HepG2 (cell line): ENCODE measurements around the gene RABGAP1L. TPM values are rescaled to one million over a fixed set of nuclear protein-coding genes. Genes with fewer than 3 reads are reported as not detected.
A peak's percentile ranks its signal among the peaks of the same experiment; 100 is the strongest.

Experiments
- ATAC-seq: fragments of 200-7000 bp; cut with Tn5 transposase; 3 replicates; pipeline ENCODE4 v1.9.1; 2020; ENCODE audit warnings: mild to moderate bottlenecking, moderate library complexity
- BruUV-seq: library from RNA; stranded (reverse); fragments of 400-500 nt; replicated peaks from 2 replicates; lab custom pipeline; 2021; lab: Mats Ljungman, UMichigan
- CTCF ChIA-PET: fragments of 300-600 bp; formaldehyde crosslinking; extraction: SDS; loops from one replicate; lab custom pipeline; 2021; ENCODE audit warnings: low total read pairs, inconsistent platforms, low intra/inter-chr PET ratio; lab: Yijun Ruan, JAX
- POLR2A ChIA-PET: fragments of 350-600 bp; sonication (Branson Sonifier 250); formaldehyde crosslinking; loops from one replicate; lab custom pipeline; 2020; ENCODE audit warnings: antibody characterized with exemption, inconsistent platforms; lab: Yijun Ruan, JAX
- DNase-seq: peaks from one replicate; pipeline ENCODE4 v3.0.0-alpha.2; 2015; ENCODE audit warnings: low spot score
- FAIRE-seq: peaks from 3 replicates; lab custom pipeline; 2011; peaks lifted over from hg19 to GRCh38; lab: Jason Lieb, UNC
- H2AFZ ChIP-seq: one replicate; pipeline ENCODE4 v1.6.1; 2011; ENCODE audit warnings: low read length, inconsistent platforms
- H3K27ac ChIP-seq: fragments of 300-600 bp; 3 replicates; pipeline ENCODE4 v1.8.0; 2011; ENCODE audit warnings: mixed run types, mild to moderate bottlenecking, mixed read lengths, low read length, inconsistent platforms; ENCODE audit not compliant: insufficient read depth; ENCODE audit errors: extremely low read length
- H3K27me3 ChIP-seq, 2 experiments: fragments of 200-600 bp in 1 of 2; 2 replicates in 1 of 2; 3 replicates in 1 of 2; pipeline versions ENCODE4 v1.6.0 to v1.8.0; 2011; ENCODE audit warnings: low read length in 2 of 2, mild to moderate bottlenecking in 2 of 2, moderate library complexity in 2 of 2, inconsistent platforms in 1 of 2; ENCODE audit not compliant: insufficient read depth in 2 of 2, control insufficient read depth in 1 of 2
- H3K36me3 ChIP-seq, 2 experiments: fragments of 200-600 bp in 1 of 2; replicated peaks in 1 of 2; 2 replicates in 1 of 2; 3 replicates in 1 of 2; pipeline versions ENCODE4 v1.5.1 to v1.8.0; 2011; ENCODE audit warnings: low read length in 2 of 2, inconsistent platforms in 1 of 2; ENCODE audit not compliant: insufficient read depth in 2 of 2, control insufficient read depth in 1 of 2
- H3K4me1 ChIP-seq: 2 replicates; pipeline ENCODE4 v1.5.1; 2012; ENCODE audit warnings: low read length, inconsistent platforms; ENCODE audit not compliant: insufficient read depth
- H3K4me2 ChIP-seq: 2 replicates; pipeline ENCODE4 v1.6.0; 2011; ENCODE audit warnings: low read depth, low read length, inconsistent platforms
- H3K4me3 ChIP-seq, 3 experiments: fragments of 200-600 bp in 1 of 3; sonication (generic), shearing (Covaris generic) in 1 of 3; replicated peaks in 1 of 3; 2 replicates each; pipeline ENCODE4 v1.5.1; 2011 to 2016; ENCODE audit warnings: low read length in 3 of 3, inconsistent platforms in 2 of 3, low read depth in 2 of 3, mild to moderate bottlenecking in 2 of 3, control low read depth in 1 of 3, mixed read lengths in 1 of 3; ENCODE audit not compliant: insufficient read depth in 1 of 3
- H3K79me2 ChIP-seq: one replicate; pipeline ENCODE4 v1.6.1; 2011; ENCODE audit warnings: low read length, inconsistent platforms; ENCODE audit not compliant: insufficient read depth
- H3K9ac ChIP-seq: 2 replicates; pipeline ENCODE4 v1.6.0; 2011; ENCODE audit warnings: mild to moderate bottlenecking, low read depth, low read length, inconsistent platforms; ENCODE audit not compliant: insufficient read depth
- H3K9me3 ChIP-seq: 2 replicates; pipeline ENCODE4 v1.5.1; 2012; ENCODE audit warnings: mild to moderate bottlenecking, low read length
- H4K20me1 ChIP-seq: 2 replicates; pipeline ENCODE4 v1.6.0; 2011; ENCODE audit warnings: inconsistent platforms, mild to moderate bottlenecking, low read length, moderate library complexity; ENCODE audit not compliant: insufficient read depth
- BHLHE40 ChIP-seq: IDR thresholded peaks from 2 replicates; pipeline ENCODE4 v1.6.1; 2011; ENCODE audit warnings: low read length, improper control_type of control experiment
- CEBPB ChIP-seq: IDR thresholded peaks from 2 replicates; pipeline ENCODE4 v1.6.1; 2011; ENCODE audit warnings: low read depth, low read length, improper control_type of control experiment, borderline replicate concordance
- CEBPG ChIP-seq: IDR thresholded peaks from 2 replicates; pipeline ENCODE4 v1.6.1; 2016
- E2F2 ChIP-seq: sonication (generic); formaldehyde crosslinking; IDR thresholded peaks from 2 replicates; pipeline ENCODE4 v1.4.0; 2020; ENCODE audit warnings: missing genetic modification reagents, borderline replicate concordance
- HOMEZ ChIP-seq: IDR thresholded peaks from 2 replicates; pipeline ENCODE4 v1.6.1; 2016; ENCODE audit warnings: low read depth
- KDM5A ChIP-seq: fragments of 200-600 bp; sonication (generic); IDR thresholded peaks from 2 replicates; pipeline ENCODE4 v1.7.0; 2018; ENCODE audit warnings: antibody characterized with exemption, mild to moderate bottlenecking, low read length, borderline replicate concordance
- MED1 ChIP-seq: sonication (generic); formaldehyde crosslinking; IDR thresholded peaks from 2 replicates; pipeline ENCODE4 v1.4.0; 2020; ENCODE audit warnings: missing genetic modification reagents
- NFRKB ChIP-seq: fragments of 450-650 bp; IDR thresholded peaks from 2 replicates; pipeline ENCODE4 v1.6.1; 2017
- PCBP1 ChIP-seq: fragments of 200-400 bp; formaldehyde crosslinking; IDR thresholded peaks from 2 replicates; pipeline ENCODE4 v1.6.1; 2017; ENCODE audit warnings: mild to moderate bottlenecking, low read depth, low read length, borderline replicate concordance
- RAD21 ChIP-seq: fragments of 450-650 bp; formaldehyde crosslinking; IDR thresholded peaks from 2 replicates; pipeline ENCODE4 v1.5.0; 2020; ENCODE audit warnings: mild to moderate bottlenecking
- RCOR2 ChIP-seq: IDR thresholded peaks from 2 replicates; pipeline ENCODE4 v1.6.1; 2016; ENCODE audit warnings: missing biosample characterization, missing genetic modification reagents
- SOX6 ChIP-seq, 2 experiments: fragments of 450-650 bp in 1 of 2; sonication (generic) in 1 of 2; formaldehyde crosslinking in 1 of 2; IDR thresholded peaks; 2 replicates each; pipeline versions ENCODE4 v1.4.0 to v1.6.1; 2017 to 2020; ENCODE audit warnings: antibody characterized with exemption in 1 of 2, mild to moderate bottlenecking in 1 of 2, missing genetic modification reagents in 1 of 2
- SRSF4 ChIP-seq: fragments of 200-400 bp; formaldehyde crosslinking; IDR thresholded peaks from one replicate; pipeline ENCODE4 v1.6.1; 2018; ENCODE audit warnings: mild to moderate bottlenecking, low read depth, low read length, moderate library complexity; ENCODE audit not compliant: poor library complexity, severe bottlenecking
- STAG1 ChIP-seq: sonication (generic); formaldehyde crosslinking; IDR thresholded peaks from 2 replicates; pipeline ENCODE4 v1.4.0; 2020; ENCODE audit warnings: missing genetic modification reagents
- ZNF333 ChIP-seq: sonication (generic); formaldehyde crosslinking; IDR thresholded peaks from 2 replicates; pipeline ENCODE4 v1.4.0; 2020; ENCODE audit warnings: mild to moderate bottlenecking, missing genetic modification reagents, borderline replicate concordance
- ZNF446 ChIP-seq: sonication (generic); formaldehyde crosslinking; IDR thresholded peaks from 2 replicates; pipeline ENCODE4 v1.5.0; 2020; ENCODE audit warnings: mild to moderate bottlenecking, missing genetic modification reagents
- ZNF503 ChIP-seq: sonication (generic); formaldehyde crosslinking; IDR thresholded peaks from 2 replicates; pipeline ENCODE4 v1.4.0; 2020; ENCODE audit warnings: missing genetic modification reagents
- ZNF75D ChIP-seq: sonication (generic); formaldehyde crosslinking; IDR thresholded peaks from 2 replicates; pipeline ENCODE4 v1.8.1; 2023; ENCODE audit warnings: missing genetic modification reagents, mild to moderate bottlenecking, borderline replicate concordance
- ZNF776 ChIP-seq: sonication (generic); formaldehyde crosslinking; IDR thresholded peaks from 2 replicates; pipeline ENCODE4 v1.4.0; 2020; ENCODE audit warnings: mild to moderate bottlenecking, missing genetic modification reagents
- WGBS: methylation state at CpG from one replicate; pipeline ENCODE4 v1.1.6; 2017; ENCODE audit warnings: low lambda C conversion rate; 5-methylcytosine and 5-hydroxymethylcytosine counted together
- in situ Hi-C: cut with HindIII; loops from 2 replicates; pipeline ENCODE4 v1.10.0; 2017; ENCODE audit warnings: low pct_unique_long_range_greater_than_20kb; ENCODE audit not compliant: extremely low pct_ligation_motif_present
- intact Hi-C: fragments of 100-400 bp; cut with micrococcal nuclease; formaldehyde crosslinking; loops from one replicate; pipeline ENCODE4 v1.10.0; 2022; ENCODE audit not compliant: unreplicated experiment
- polyA plus RNA-seq, 8 experiments: library from polyadenylated mRNA; depleted of rRNA in 3 of 8; stranded (reverse) in 7 of 8; unstranded in 1 of 8; fragments of >200 nt; fragmentation: Illumina TruSeq in 4 of 8; extraction: Trizol in 4 of 8; gene quantifications; 2 replicates each; pipeline versions ENCODE4 v1.2.1 to v1.2.3, GENCODE V29; 2011 to 2016; ENCODE audit warnings: low read depth in 4 of 8, missing spikeins in 1 of 8, mixed read lengths in 1 of 8; ENCODE audit not compliant: insufficient read depth in 1 of 8
- total RNA-seq, 5 experiments: library from RNA; depleted of rRNA; stranded (reverse); fragments of >200 nt; fragmentation: Illumina TruSeq; extraction: Trizol; gene quantifications; 2 replicates each; pipeline ENCODE4 v1.2.3, GENCODE V29; 2016; ENCODE audit warnings: low read depth in 1 of 5

The RABGAP1L gene
- total and polyA plus RNA-seq, 2 of the 13 experiments (the other 11 are each of a cell fraction or from before 2014, with no cell fraction given), result 7.9 to 22.6 TPM

- in situ Hi-C loops, result loop anchor here (10.0 kb wide), 1 partner anchor 123 kb away; no protein-coding TSS in a partner anchor
- CTCF ChIA-PET, result no interaction called here
- Histone ChIP-seq H3K4me2 (no peak overlapping the region), H3K9ac (no peak overlapping the region), H3K27ac (peak overlapping the region; percentile 16), H3K36me3 (peaks cover 3 to 12% of the 10 kb centered on the region in 2 experiments; a peak in 3 of 5 replicates), H3K4me3 (no peak overlapping the region), H2AFZ (no peak overlapping the region), H4K20me1 (no peaks in the 10 kb centered on the region), H3K4me1 (peaks cover 13% of the 10 kb centered on the region), H3K9me3 (peaks cover 10% of the 10 kb centered on the region), H3K27me3 (no peaks in the 10 kb centered on the region), H3K79me2 (peaks cover 6% of the 10 kb centered on the region)
- ATAC-seq (peak; percentile 64), FAIRE-seq (no peak), DNase-seq (peak; percentile 21)
- WGBS, result 27% methylated on average over 4 of the region's 4 CpGs
- POLR2A ChIA-PET, result no interaction called here
- intact Hi-C loops, result loop anchor here (1.0 to 5.0 kb wide), 3 partner anchors 74 to 797 kb away; no protein-coding TSS in a partner anchor
- no TSS peak for BruUV-seq
- TF ChIP-seq PCBP1 (no peak), SOX6 (IDR thresholded peaks at IDR 0.05) (no peak), SOX6 (CRISPR knock-in tag; IDR thresholded peaks at IDR 0.05) (no peak), HOMEZ (CRISPR knock-in tag) (no peak), STAG1 (peak; percentile 78), ZNF333 (CRISPR knock-in tag) (no peak), ZNF776 (no peak), NFRKB (no peak), ZNF446 (CRISPR knock-in tag) (no peak), RAD21 (peak; percentile 46; the same call in 1 of the 2 replicates), CEBPG (CRISPR knock-in tag) (peak; percentile 59), RCOR2 (no peak), MED1 (CRISPR knock-in tag) (no peak), ZNF503 (no peak), KDM5A (0 out of 2 replicates have a peak, but pooled peaks have one; percentile 28), CEBPB (peak; percentile 62; the same call in 1 of the 2 replicates), SRSF4 (no peak), E2F2 (CRISPR knock-in tag) (no peak), ZNF75D (no peak), BHLHE40 (no peak)
These were observed 58.7 kb downstream of the RABGAP1L start for GRCh38 chr1:174217787-174218574.
